NCI-H82 treated with DMSO at 0.1 percent for 48 hours (cell line): ENCODE results near the gene RGS3.
"Not testable (repeated sequence)": the region's sequence is repeated elsewhere in the genome, so short reads cannot be mapped to it uniquely, and the experiment has no call there.

Experiments
- DNase-seq: peaks from one replicate; lab custom pipeline; 2025; ENCODE audit not compliant: unreplicated experiment; lab: John Stamatoyannopoulos, UW

Gene RGS3

GRCh38 chr9:113543296-113543981, 79.9 kb downstream of the RGS3 start:
- no peak for DNase-seq

- no peak for DNase-seq
Observed at GRCh38 chr9:113543982-113544303, 80.4 kb downstream of the RGS3 start.

GRCh38 chr9:113545068-113545467, 81.5 kb downstream of the RGS3 start:
- no peak for DNase-seq

GRCh38 chr9:113546566-113546965, 83.0 kb downstream of the RGS3 start:
- DNase-seq: no peak

- no peak for DNase-seq
Observed at GRCh38 chr9:113547501-113547900, 84.0 kb downstream of the RGS3 start.

- no peak for DNase-seq
Observed at GRCh38 chr9:113548221-113549041, 84.9 kb downstream of the RGS3 start.

- not testable (repeated sequence) for DNase-seq
Observed at GRCh38 chr9:113549892-113550291, 86.4 kb downstream of the RGS3 start.

GRCh38 chr9:113556877-113557593, 93.5 kb downstream of the RGS3 start:
- no peak for DNase-seq

GRCh38 chr9:113558632-113559502, 95.3 kb downstream of the RGS3 start:
- no peak for DNase-seq

- DNase-seq: no peak
Observed at GRCh38 chr9:113559834-113560800, 96.6 kb downstream of the RGS3 start.

- DNase-seq: no peak
Observed at GRCh38 chr9:113562653-113563381, 99.3 kb downstream of the RGS3 start.

- no peak for DNase-seq
Observed at GRCh38 chr9:113563826-113564497, 100.4 kb downstream of the RGS3 start.

GRCh38 chr9:113564498-113565237, 101.1 kb downstream of the RGS3 start:
- DNase-seq: no peak

- DNase-seq: no peak
Observed at GRCh38 chr9:113566016-113566711, 102.6 kb downstream of the RGS3 start.

- DNase-seq: no peak
Observed at GRCh38 chr9:113566712-113567071, 103.2 kb downstream of the RGS3 start.

GRCh38 chr9:113567361-113568080, 104.0 kb downstream of the RGS3 start:
- no peak for DNase-seq

- DNase-seq: no peak
Observed at GRCh38 chr9:113568081-113568435, 104.5 kb downstream of the RGS3 start.
